Measurements from ENCODE around the gene CEP192. TPM values are rescaled to one million over a fixed set of nuclear protein-coding genes. Genes with fewer than 3 reads are reported as not detected.
A peak's percentile ranks its signal among the peaks of the same experiment; 100 is the strongest.
"Not testable (repeated sequence)": the region's sequence is repeated elsewhere in the genome, so short reads cannot be mapped to it uniquely, and the experiment has no call there.

The CEP192 gene
- total RNA-seq, 1 donor from 2014 or later: 20.2 TPM

GRCh38 chr18:13098104-13098503 lies 106.9 kb downstream of the CEP192 start:
- not testable (repeated sequence) for DNase-seq (ENCODE audit: low read depth in 2 of 2)

DNA sequence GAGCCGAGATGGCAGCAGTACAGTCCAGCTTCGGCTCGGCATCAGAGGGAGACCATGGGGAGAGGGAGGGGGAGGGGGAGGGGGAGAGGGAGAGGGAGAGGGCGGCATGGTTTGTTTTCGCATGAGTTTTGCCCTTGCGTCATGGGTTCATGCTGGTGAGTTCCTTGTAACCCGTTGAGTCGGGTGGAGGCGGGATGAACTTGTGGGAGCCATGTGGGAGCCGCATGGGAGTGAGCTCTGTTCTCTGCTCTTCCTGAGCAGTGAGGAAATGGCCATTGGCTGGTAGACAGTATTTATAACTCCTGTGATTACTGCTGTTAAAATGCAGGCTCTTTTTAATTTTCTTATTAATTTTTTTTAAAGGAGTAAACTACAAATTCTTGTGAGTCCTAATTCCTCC lies 108.0 kb downstream of the CEP192 start:
- DNase-seq (ENCODE audit: low read depth in 2 of 2): no peak

DNA sequence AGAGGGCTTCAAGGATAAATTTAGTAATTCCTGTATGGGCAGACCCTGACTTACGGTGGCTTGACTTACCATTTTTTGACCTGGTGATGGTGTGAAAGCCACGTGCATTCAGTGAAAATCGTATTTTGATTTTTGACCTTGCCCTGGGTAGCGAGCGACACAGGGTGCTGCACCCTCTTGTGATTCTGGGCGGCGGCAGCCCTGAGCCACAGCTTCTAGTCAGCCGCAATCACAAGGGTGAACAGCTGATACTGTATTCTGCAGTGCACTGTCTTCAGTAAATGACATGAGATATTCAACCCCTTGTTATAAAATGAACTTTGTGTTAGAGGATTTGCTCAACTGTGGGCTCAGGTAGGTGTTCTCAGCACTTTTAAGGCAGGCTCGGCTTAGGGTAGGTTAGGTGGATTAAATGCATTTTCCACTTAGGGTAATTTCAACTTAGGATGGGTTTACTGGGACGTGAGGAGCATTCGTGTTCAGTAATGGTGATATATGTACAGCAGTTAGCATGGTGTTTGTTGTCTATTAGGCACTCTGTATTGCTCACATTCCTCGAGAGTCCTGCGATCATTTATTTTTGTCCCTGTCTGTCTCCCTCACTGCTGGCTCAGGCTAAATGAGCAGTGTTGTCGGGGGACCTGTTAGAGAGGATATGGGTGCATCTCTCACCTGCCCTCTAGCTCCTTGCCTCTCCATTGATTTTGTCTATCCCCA lies 109.9 kb downstream of the CEP192 start:
- DNase-seq (ENCODE audit: low read depth in 2 of 2): no peak

GRCh38 chr18:13101659-13102197 lies 110.6 kb downstream of the CEP192 start:
- no peak for DNase-seq (ENCODE audit: low read depth in 2 of 2)

DNA sequence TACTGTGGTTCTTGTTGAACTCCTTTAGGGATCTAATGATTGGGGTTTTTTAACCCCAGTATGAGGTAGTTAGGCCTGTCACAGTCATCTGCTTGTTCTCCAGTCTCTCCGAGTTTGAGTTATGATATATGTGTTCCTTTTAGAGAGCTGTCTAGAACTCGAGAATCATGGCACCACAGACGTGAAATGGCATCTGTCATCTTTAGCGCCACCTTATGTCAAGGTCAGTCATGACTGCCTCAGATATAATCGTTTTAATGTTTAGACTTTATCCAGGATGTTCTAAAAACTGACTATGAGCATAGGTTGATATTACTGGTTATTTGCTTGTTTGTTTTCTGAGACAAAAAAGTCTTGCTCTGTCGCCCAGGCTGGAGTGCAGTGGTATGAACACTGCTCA lies 112.2 kb downstream of the CEP192 start:
- DNase-seq (ENCODE audit: low read depth in 2 of 2): peak in 1 of 2 donors; percentile 16

DNA sequence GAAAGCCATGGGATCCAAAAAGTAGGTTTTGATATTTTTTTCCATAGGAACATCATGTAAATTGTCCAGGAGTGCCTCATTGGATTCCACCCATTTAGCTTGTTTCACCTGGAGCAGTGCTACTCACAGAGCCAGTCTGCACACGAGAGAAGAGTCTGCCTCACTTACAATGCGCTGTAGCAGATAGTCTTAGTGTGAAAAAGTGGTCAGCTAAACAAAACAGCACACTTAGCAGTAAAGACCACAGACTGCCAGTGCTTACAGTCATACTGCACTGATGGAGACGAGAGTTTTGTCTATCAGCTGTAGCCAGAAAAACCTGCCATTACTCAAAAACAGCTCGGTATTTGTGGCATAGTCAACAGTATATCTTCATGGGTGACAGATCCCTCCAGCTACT lies 113.9 kb downstream of the CEP192 start:
- no peak for DNase-seq (ENCODE audit: low read depth in 2 of 2)

- DNase-seq (ENCODE audit: low read depth in 2 of 2): no peak
Observed at GRCh38 chr18:13107074-13107473, 115.9 kb downstream of the CEP192 start.

DNA sequence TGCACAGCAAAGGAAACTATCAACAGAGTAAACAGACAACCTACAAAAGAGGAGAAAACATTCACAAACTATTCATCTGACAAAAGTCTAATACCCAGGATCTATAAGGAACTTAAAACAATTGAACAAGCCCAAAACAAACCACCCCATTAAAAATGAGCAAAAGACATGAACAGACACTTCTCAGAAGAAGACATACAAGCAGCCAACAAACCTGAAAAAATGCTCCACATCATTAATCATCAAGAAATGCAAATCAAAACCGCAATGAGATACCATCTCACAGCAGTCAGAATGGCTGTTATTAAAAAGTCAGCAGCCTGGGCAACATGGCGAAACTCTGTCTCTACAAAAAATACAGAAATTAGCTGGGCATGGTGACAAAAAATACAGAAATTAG lies 117.2 kb downstream of the CEP192 start:
- DNase-seq (ENCODE audit: low read depth in 2 of 2): no peak

- DNase-seq (ENCODE audit: low read depth in 2 of 2): no peak
Observed at GRCh38 chr18:13110559-13110958, 119.4 kb downstream of the CEP192 start.

- DNase-seq (ENCODE audit: low read depth in 2 of 2): peak; percentile 59 to 66
Observed at GRCh38 chr18:13112982-13113381, 121.8 kb downstream of the CEP192 start.

GRCh38 chr18:13120255-13120654 lies 129.1 kb downstream of the CEP192 start:
- no peak for DNase-seq (ENCODE audit: low read depth in 2 of 2)

GRCh38 chr18:13120983-13121441 lies 129.8 kb downstream of the CEP192 start:
- DNase-seq (ENCODE audit: low read depth in 2 of 2): peak in 1 of 2 donors; percentile 17

DNA sequence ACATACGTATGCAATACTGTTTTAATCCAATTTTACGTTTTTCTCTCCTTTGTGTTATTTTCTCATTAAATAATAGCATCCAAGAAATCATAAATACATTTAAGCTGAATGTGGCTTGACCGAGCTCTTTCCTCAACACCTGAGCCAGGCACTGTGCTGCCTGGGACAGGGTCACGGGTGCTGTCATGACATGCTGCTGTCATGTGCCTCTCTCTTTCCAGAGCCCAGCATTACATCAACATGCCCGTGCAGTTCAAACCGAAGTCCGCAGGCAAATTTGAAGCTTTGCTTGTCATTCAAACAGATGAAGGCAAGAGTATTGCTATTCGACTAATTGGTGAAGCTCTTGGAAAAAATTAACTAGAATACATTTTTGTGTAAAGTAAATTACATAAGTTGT lies 133.2 kb downstream of the CEP192 start:
- DNase-seq (ENCODE audit: low read depth in 2 of 2): no peak

- DNase-seq (ENCODE audit: low read depth in 2 of 2): no peak
Observed at GRCh38 chr18:13125191-13125590, 134.0 kb downstream of the CEP192 start.

DNA sequence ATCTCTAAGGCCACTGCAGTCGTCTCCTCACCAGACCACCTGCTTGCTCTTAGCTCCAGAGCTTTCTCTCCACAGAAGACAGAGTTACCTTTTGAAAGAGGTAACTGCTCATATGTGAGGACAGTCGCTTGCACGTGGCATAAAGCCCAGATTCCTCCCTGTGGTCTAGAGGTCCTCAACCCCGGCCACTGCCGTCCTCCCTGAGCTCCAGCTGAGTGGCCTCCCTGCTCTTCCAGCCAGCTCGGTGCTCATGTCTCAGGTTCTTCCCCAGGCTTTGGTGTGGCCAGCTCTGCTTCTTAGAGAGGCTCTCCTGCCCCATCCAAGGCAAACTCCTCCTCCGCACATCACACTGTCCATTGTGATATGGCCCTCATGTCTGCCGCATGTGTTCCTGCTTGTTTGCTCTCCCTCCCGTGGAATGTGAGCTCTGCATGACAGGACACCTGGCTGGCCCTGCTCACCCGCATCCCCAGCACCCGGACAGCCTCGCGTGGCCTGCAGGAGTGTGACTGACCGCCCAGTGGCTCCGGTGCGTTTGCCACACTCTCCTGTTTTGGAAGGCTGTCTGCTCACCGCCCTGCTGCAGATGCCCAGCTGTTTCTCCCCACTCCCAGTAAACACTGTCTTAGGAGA lies 135.9 kb downstream of the CEP192 start:
- no peak for DNase-seq (ENCODE audit: low read depth in 2 of 2)

DNA sequence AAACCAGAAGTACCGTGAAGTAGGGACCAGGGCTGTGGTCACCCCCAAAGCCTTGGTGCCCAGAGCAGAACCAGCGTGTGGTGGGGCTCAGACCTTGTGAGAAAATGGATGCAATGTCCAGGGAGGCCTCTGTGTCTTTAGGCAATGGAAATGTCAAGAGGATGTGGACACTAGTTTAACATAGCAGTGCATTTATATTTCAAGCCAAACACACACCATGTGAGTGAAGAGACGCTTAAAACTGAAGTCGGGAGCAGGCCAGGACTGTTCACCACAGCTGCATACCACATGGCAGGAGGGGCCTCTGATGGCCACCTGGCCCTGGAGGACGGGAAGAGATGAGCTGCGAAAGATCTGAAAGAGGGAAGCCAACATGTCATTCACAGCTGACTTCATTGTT lies 140.1 kb downstream of the CEP192 start:
- DNase-seq (ENCODE audit: low read depth in 2 of 2): no peak

DNA sequence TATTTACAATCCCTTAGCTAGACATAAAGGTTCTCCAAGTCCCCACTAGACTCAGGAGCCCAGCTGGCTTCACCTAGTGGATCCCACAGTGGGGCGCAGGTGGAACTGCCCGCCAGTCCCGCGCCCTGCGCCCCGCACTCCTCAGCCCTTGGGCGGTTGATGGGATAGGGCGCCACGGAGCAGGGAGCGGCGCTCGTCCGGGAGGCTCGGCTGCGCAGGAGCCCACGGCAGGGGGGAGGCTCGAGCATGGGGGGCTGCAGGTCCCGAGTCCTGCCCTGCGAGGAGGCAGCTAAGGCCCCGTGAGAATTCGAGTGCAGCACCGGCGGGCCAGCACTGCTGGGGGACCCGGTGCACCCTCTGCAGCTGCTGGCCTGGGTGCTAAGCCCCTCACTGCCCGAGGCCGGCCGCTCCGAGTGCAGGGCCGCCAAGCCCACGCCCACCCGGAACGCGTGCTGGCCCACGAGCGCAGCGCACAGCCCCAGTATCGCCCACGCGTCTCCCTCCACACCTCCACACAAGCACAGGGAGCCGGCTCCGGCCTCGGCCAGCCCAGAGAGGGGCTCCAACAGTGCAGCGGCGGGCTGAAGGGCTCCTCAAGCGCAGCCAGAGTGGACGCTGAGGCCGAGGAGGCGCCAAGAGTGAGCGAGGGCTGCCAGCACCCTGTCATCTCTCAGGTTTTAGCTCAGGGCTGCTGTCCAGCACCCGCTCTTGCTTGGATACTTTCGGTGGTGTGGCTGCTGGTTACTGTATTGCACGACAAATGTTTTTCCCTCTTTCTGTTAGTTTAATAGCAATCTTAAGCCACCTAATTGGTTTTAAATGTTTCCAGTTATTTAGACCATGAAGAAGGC lies 143.6 kb downstream of the CEP192 start:
- no peak for DNase-seq (ENCODE audit: low read depth in 2 of 2)

GRCh38 chr18:13136056-13136903 lies 145.1 kb downstream of the CEP192 start:
- DNase-seq (ENCODE audit: low read depth in 2 of 2): peak in 1 of 2 donors; percentile 8

DNA sequence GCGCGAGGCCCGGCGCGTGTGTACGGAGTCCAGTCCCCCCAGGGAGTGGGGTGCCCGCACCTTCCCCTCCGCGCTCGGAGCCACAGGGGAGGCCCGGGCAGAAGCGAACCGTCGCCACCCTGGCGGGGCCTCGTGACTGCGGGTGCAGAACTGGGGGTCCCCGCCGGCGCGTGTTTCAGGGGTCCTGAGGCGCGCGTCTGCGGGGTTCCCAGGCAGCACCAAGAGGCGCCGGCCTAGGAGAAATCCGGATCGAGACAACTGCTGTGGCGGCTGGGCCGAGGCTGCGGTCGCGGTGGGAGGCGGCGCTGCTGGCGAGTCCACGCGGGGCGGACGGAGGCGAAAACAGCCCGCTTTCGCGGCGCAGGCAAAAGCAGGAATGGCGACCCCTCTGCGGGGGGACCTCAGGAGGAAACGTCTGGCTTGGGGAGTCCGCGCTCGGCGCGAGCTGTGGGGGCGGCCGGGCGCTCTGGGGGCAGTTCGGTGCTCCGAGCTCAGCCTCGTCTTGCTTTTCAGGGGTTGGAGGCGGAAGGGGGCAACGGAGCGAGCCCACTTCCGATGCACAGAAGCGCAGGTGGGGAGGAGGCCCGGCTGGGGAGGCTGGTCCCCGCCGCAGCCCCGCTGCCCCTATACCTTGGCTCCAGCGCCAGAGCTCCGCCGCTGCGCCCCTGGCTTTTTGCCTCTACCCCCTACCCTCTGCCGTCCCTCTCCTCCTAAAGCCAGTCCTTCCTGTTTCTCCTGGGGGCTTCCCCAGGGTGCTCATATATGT lies 145.9 kb downstream of the CEP192 start:
- DNase-seq (ENCODE audit: low read depth in 2 of 2): peak in 1 of 2 donors; percentile 9
